Measurements from ENCODE around the gene GTPBP3. TPM values are rescaled to one million over a fixed set of nuclear protein-coding genes. Genes with fewer than 3 reads are reported as not detected.

Gene GTPBP3
- total and polyA plus RNA-seq, 9 of the 15 experiments (the other 6 are each of a cell fraction or from before 2014, with no cell fraction given): 4.9 to 124 (median 22.6) TPM

DNA sequence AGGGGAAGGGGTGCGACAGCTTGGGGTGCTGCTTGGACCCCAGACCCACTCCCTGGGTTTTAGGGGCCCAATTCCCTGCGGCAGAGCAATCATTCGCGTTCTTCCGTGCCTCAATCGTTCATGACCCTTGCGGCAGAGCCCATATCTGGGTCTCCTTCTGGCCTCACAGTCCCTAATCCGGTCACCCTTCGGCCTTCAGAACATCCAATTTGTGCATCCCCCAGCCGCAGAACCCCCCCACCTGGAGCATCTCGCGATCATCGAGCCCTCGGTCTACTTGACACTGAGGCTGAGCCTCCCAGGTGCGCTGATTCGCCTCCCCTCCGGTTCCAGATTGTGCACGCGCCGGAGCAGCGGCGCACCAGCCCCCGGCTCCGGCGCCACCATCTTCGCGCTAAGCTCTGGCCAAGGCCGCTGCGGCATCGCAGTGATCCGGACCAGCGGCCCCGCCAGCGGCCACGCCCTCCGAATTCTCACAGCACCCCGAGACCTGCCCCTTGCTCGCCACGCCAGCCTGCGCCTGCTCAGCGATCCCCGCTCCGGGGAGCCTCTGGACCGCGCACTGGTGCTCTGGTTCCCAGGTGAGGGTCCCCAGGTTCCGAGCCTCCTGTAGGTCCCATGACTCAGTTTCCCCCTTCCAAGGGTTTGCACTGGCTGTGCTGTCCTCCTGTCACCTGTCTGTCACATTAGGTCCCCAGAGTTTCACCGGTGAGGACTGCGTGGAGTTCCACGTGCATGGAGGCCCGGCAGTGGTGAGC, 501 bp downstream of the GTPBP3 start (continued):
- TF ChIP-seq, protein P1, sequence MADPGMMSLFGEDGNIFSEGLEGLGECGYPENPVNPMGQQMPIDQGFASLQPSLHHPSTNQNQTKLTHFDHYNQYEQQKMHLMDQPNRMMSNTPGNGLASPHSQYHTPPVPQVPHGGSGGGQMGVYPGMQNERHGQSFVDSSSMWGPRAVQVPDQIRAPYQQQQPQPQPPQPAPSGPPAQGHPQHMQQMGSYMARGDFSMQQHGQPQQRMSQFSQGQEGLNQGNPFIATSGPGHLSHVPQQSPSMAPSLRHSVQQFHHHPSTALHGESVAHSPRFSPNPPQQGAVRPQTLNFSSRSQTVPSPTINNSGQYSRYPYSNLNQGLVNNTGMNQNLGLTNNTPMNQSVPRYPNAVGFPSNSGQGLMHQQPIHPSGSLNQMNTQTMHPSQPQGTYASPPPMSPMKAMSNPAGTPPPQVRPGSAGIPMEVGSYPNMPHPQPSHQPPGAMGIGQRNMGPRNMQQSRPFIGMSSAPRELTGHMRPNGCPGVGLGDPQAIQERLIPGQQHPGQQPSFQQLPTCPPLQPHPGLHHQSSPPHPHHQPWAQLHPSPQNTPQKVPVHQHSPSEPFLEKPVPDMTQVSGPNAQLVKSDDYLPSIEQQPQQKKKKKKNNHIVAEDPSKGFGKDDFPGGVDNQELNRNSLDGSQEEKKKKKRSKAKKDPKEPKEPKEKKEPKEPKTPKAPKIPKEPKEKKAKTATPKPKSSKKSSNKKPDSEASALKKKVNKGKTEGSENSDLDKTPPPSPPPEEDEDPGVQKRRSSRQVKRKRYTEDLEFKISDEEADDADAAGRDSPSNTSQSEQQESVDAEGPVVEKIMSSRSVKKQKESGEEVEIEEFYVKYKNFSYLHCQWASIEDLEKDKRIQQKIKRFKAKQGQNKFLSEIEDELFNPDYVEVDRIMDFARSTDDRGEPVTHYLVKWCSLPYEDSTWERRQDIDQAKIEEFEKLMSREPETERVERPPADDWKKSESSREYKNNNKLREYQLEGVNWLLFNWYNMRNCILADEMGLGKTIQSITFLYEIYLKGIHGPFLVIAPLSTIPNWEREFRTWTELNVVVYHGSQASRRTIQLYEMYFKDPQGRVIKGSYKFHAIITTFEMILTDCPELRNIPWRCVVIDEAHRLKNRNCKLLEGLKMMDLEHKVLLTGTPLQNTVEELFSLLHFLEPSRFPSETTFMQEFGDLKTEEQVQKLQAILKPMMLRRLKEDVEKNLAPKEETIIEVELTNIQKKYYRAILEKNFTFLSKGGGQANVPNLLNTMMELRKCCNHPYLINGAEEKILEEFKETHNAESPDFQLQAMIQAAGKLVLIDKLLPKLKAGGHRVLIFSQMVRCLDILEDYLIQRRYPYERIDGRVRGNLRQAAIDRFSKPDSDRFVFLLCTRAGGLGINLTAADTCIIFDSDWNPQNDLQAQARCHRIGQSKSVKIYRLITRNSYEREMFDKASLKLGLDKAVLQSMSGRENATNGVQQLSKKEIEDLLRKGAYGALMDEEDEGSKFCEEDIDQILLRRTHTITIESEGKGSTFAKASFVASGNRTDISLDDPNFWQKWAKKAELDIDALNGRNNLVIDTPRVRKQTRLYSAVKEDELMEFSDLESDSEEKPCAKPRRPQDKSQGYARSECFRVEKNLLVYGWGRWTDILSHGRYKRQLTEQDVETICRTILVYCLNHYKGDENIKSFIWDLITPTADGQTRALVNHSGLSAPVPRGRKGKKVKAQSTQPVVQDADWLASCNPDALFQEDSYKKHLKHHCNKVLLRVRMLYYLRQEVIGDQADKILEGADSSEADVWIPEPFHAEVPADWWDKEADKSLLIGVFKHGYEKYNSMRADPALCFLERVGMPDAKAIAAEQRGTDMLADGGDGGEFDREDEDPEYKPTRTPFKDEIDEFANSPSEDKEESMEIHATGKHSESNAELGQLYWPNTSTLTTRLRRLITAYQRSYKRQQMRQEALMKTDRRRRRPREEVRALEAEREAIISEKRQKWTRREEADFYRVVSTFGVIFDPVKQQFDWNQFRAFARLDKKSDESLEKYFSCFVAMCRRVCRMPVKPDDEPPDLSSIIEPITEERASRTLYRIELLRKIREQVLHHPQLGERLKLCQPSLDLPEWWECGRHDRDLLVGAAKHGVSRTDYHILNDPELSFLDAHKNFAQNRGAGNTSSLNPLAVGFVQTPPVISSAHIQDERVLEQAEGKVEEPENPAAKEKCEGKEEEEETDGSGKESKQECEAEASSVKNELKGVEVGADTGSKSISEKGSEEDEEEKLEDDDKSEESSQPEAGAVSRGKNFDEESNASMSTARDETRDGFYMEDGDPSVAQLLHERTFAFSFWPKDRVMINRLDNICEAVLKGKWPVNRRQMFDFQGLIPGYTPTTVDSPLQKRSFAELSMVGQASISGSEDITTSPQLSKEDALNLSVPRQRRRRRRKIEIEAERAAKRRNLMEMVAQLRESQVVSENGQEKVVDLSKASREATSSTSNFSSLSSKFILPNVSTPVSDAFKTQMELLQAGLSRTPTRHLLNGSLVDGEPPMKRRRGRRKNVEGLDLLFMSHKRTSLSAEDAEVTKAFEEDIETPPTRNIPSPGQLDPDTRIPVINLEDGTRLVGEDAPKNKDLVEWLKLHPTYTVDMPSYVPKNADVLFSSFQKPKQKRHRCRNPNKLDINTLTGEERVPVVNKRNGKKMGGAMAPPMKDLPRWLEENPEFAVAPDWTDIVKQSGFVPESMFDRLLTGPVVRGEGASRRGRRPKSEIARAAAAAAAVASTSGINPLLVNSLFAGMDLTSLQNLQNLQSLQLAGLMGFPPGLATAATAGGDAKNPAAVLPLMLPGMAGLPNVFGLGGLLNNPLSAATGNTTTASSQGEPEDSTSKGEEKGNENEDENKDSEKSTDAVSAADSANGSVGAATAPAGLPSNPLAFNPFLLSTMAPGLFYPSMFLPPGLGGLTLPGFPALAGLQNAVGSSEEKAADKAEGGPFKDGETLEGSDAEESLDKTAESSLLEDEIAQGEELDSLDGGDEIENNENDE (IDR thresholded peaks at IDR 0.05; ENCODE audit: low read depth, low read length): no peak
- 0 out of 2 replicates have a peak, but pooled peaks have one; percentile 45 for TF ChIP-seq ZNF764 (CRISPR knock-in tag; IDR thresholded peaks at IDR 0.05; ENCODE audit: low read depth)
- TF ChIP-seq, protein P2, sequence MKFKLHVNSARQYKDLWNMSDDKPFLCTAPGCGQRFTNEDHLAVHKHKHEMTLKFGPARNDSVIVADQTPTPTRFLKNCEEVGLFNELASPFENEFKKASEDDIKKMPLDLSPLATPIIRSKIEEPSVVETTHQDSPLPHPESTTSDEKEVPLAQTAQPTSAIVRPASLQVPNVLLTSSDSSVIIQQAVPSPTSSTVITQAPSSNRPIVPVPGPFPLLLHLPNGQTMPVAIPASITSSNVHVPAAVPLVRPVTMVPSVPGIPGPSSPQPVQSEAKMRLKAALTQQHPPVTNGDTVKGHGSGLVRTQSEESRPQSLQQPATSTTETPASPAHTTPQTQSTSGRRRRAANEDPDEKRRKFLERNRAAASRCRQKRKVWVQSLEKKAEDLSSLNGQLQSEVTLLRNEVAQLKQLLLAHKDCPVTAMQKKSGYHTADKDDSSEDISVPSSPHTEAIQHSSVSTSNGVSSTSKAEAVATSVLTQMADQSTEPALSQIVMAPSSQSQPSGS (CRISPR knock-in tag; IDR thresholded peaks at IDR 0.05): no peak
- TF ChIP-seq MCM3 (IDR thresholded peaks at IDR 0.05): no peak
- TF ChIP-seq ZNF239 (CRISPR knock-in tag; IDR thresholded peaks at IDR 0.05): no peak
- TF ChIP-seq TOE1 (IDR thresholded peaks at IDR 0.05; ENCODE audit: borderline replicate concordance): no peak
- no peak for TF ChIP-seq TOE1 (CRISPR knock-in tag; IDR thresholded peaks at IDR 0.05; ENCODE audit: borderline replicate concordance, low read depth)
- TF ChIP-seq, protein P3, sequence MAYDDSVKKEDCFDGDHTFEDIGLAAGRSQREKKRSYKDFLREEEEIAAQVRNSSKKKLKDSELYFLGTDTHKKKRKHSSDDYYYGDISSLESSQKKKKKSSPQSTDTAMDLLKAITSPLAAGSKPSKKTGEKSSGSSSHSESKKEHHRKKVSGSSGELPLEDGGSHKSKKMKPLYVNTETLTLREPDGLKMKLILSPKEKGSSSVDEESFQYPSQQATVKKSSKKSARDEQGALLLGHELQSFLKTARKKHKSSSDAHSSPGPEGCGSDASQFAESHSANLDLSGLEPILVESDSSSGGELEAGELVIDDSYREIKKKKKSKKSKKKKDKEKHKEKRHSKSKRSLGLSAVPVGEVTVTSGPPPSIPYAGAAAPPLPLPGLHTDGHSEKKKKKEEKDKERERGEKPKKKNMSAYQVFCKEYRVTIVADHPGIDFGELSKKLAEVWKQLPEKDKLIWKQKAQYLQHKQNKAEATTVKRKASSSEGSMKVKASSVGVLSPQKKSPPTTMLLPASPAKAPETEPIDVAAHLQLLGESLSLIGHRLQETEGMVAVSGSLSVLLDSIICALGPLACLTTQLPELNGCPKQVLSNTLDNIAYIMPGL (CRISPR knock-in tag; IDR thresholded peaks at IDR 0.05): no peak; the same call in none of the 2 replicates
- TF ChIP-seq SRF (CRISPR knock-in tag; IDR thresholded peaks at IDR 0.05): no peak; a peak in 1 of 4 replicates
- TF ChIP-seq CCNT2 (IDR thresholded peaks at IDR 0.05; ENCODE audit: borderline replicate concordance, extremely low read depth, insufficient read length, low read depth, low read length): peak; percentile 27
- TF ChIP-seq NR1H2 (CRISPR knock-in tag; IDR thresholded peaks at IDR 0.05): no peak
- no peak for TF ChIP-seq XRCC3 (IDR thresholded peaks at IDR 0.05)
- TF ChIP-seq DDX20 (tag; IDR thresholded peaks at IDR 0.05; ENCODE audit: low read depth): no peak
